Ishikawa (cell line): ENCODE measurements around the gene NSUN7.

Experiments used
- EP300 ChIP-seq: IDR thresholded peaks from 2 replicates; pipeline ENCODE4 v1.6.1; 2012; ENCODE audit warnings: borderline replicate concordance
- NFIC ChIP-seq: IDR thresholded peaks from 2 replicates; pipeline ENCODE4 v1.6.1; 2012
- TF ChIP-seq, protein P1 (sequence below): IDR thresholded peaks from 2 replicates; pipeline ENCODE4 v1.6.1; 2012

- TF ChIP-seq EP300 (no peak), NFIC (no peak)
- TF ChIP-seq, protein P1, sequence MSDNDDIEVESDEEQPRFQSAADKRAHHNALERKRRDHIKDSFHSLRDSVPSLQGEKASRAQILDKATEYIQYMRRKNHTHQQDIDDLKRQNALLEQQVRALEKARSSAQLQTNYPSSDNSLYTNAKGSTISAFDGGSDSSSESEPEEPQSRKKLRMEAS: no peak
These were observed 79.8 kb downstream of the NSUN7 start for GRCh38 chr4:40829586-40829985.
